Tibial nerve (tissue), 3 donors: Measurements from ENCODE around the gene RNASE9.

ENCODE experiments used
- CTCF ChIP-seq, 5 experiments: fragments of 200-600 bp in 3 of 5; fragments of 450-650 bp in 2 of 5; sonication (generic) in 3 of 5; IDR thresholded peaks; one replicate each; pipeline ENCODE4 v1.5.1; 2016 to 2019; ENCODE audit warnings: antibody characterized with exemption in 5 of 5, mild to moderate bottlenecking in 3 of 5, moderate library complexity in 2 of 5
- POLR2A ChIP-seq, 2 donors: fragments of 450-650 bp; IDR thresholded peaks; one replicate each; pipeline ENCODE4 v1.6.1; 2017; ENCODE audit warnings: antibody characterized with exemption in 2 of 2, mild to moderate bottlenecking in 2 of 2, moderate library complexity in 2 of 2

DNA sequence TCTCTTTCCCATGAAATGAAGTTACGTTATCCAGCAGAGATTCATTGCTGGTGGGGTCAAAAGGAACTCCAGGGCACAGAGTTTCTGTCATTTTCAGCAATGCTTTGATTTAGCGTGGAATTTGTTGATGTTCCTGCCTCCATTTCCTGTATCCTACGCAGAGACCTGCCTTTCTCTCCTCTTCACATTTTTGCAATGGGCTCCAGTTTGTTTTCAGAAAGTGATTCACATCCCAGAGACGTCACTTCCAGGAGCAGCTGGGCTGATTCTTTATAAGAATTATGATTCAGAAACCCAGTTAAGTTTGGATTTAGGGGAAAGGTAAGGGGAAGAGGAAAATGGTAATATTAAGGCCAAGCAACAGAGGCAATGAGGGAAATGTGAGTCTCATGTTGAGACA, 43.9 kb downstream of the RNASE9 start:
- no peak for TF ChIP-seq CTCF (IDR thresholded peaks at IDR 0.05)
- no peak for TF ChIP-seq POLR2A (IDR thresholded peaks at IDR 0.05)
